Vagina (tissue), 2 donors: ENCODE results near the gene CSGALNACT2.
"Not testable (repeated sequence)": the region's sequence is repeated elsewhere in the genome, so short reads cannot be mapped to it uniquely, and the experiment has no call there.

ENCODE experiments used
- CTCF ChIP-seq, 3 experiments: fragments of 450-650 bp in 2 of 3; fragments of 200-600 bp in 1 of 3; sonication (generic) in 1 of 3; IDR thresholded peaks; one replicate each; pipeline ENCODE4 v1.5.1; 2017 to 2019; ENCODE audit warnings: antibody characterized with exemption in 3 of 3, mild to moderate bottlenecking in 2 of 3, moderate library complexity in 2 of 3
- POLR2A ChIP-seq, 2 donors: fragments of 450-650 bp; IDR thresholded peaks; one replicate each; pipeline ENCODE4 v1.6.1; 2017; ENCODE audit warnings: antibody characterized with exemption in 2 of 2, mild to moderate bottlenecking in 2 of 2, moderate library complexity in 2 of 2
- POLR2AphosphoS5 ChIP-seq, 2 donors: sonication (generic); formaldehyde crosslinking; IDR thresholded peaks; one replicate each; pipeline ENCODE4 v1.9.0; 2017; ENCODE audit warnings: antibody characterized with exemption in 2 of 2, mild to moderate bottlenecking in 2 of 2, low read depth in 1 of 2; ENCODE audit not compliant: insufficient read depth in 1 of 2

GRCh38 chr10:43099339-43099738 lies 38.9 kb upstream of the CSGALNACT2 start:
- TF ChIP-seq POLR2A (IDR thresholded peaks at IDR 0.05); CTCF (IDR thresholded peaks at IDR 0.05); POLR2AphosphoS5 (IDR thresholded peaks at IDR 0.05; ENCODE audit: insufficient read depth in 1 of 2, low read depth in 1 of 2): not testable (repeated sequence)
